HG03103 (cell line): ENCODE data around the gene AK8.
"Not testable (repeated sequence)": the region's sequence is repeated elsewhere in the genome, so short reads cannot be mapped to it uniquely, and the experiment has no call there.

Source experiments
- ATAC-seq: cut with Tn5 transposase; IDR thresholded peaks from one replicate; pipeline ENCODE4 v1.9.1; 2021; ENCODE audit warnings: low read depth; ENCODE audit not compliant: unreplicated experiment

Gene AK8

GRCh38 chr9:132723809-132724208 is 154.3 kb downstream of the AK8 start:
- no peak for ATAC-seq

GRCh38 chr9:132722564-132723065 is 155.5 kb downstream of the AK8 start:
- ATAC-seq, result no peak

GRCh38 chr9:132721661-132722060 is 156.4 kb downstream of the AK8 start:
- no peak for ATAC-seq

GRCh38 chr9:132718381-132718928 is 159.6 kb downstream of the AK8 start:
- ATAC-seq, result not testable (repeated sequence)

- ATAC-seq, result no peak
Measured at GRCh38 chr9:132717326-132717945, 160.6 kb downstream of the AK8 start.

- ATAC-seq, result no peak
Measured at GRCh38 chr9:132716007-132716406, 162.1 kb downstream of the AK8 start.

GRCh38 chr9:132712753-132713152 is 165.3 kb downstream of the AK8 start:
- ATAC-seq, result no peak

GRCh38 chr9:132711846-132712245 is 166.2 kb downstream of the AK8 start:
- ATAC-seq, result no peak

GRCh38 chr9:132711152-132711551 is 166.9 kb downstream of the AK8 start:
- ATAC-seq, result not testable (repeated sequence)

GRCh38 chr9:132710333-132710732 is 167.8 kb downstream of the AK8 start:
- no peak for ATAC-seq

- no peak for ATAC-seq
Measured at GRCh38 chr9:132708769-132709430, 169.2 kb downstream of the AK8 start.

GRCh38 chr9:132708239-132708638 is 169.8 kb downstream of the AK8 start:
- no peak for ATAC-seq

GRCh38 chr9:132703336-132703735 is 174.7 kb downstream of the AK8 start:
- ATAC-seq, result no peak

GRCh38 chr9:132702254-132702653 is 175.8 kb downstream of the AK8 start:
- no peak for ATAC-seq

GRCh38 chr9:132699956-132700355 is 178.1 kb downstream of the AK8 start:
- no peak for ATAC-seq

GRCh38 chr9:132698989-132699388 is 179.1 kb downstream of the AK8 start:
- ATAC-seq, result no peak

- ATAC-seq, result no peak
Measured at GRCh38 chr9:132697230-132697629, 180.9 kb downstream of the AK8 start.

GRCh38 chr9:132694144-132694543 is 183.9 kb downstream of the AK8 start:
- no peak for ATAC-seq

- ATAC-seq, result no peak
Measured at GRCh38 chr9:132690696-132691095, 187.4 kb downstream of the AK8 start.

GRCh38 chr9:132683873-132684272 is 194.2 kb downstream of the AK8 start:
- no peak for ATAC-seq

- ATAC-seq, result no peak
Measured at GRCh38 chr9:132681561-132681960, 196.5 kb downstream of the AK8 start.
